HAP-1 (cell line): ENCODE measurements around the gene ECE2.

Experiments used
- DNase-seq, 2 experiments: peaks; one replicate each; pipeline ENCODE4 v3.0.0-alpha.2; 2016 to 2020; ENCODE audit warnings: low spot score in 2 of 2
- H3K27me3 ChIP-seq: fragments of 250-450 bp; sonication (Bioruptor Pico); 2 replicates; pipeline ENCODE4 v1.5.1; 2020; ENCODE audit warnings: low read depth, mild to moderate bottlenecking, moderate library complexity
- H3K36me3 ChIP-seq: fragments of 250-450 bp; sonication (Bioruptor Pico); replicated peaks from 2 replicates; pipeline ENCODE4 v1.5.1; 2020; ENCODE audit warnings: mild to moderate bottlenecking
- H3K4me1 ChIP-seq: fragments of 250-450 bp; sonication (Bioruptor Pico); 2 replicates; pipeline ENCODE4 v1.5.1; 2020; ENCODE audit warnings: mild to moderate bottlenecking
- H3K4me3 ChIP-seq: fragments of 250-450 bp; sonication (Bioruptor Pico); 2 replicates; pipeline ENCODE4 v1.5.1; 2020; ENCODE audit warnings: mild to moderate bottlenecking, moderate library complexity
- H3K9me3 ChIP-seq: fragments of 250-450 bp; sonication (Bioruptor Pico); 2 replicates; pipeline ENCODE4 v1.5.1; 2020; ENCODE audit warnings: mild to moderate bottlenecking, moderate library complexity
- in situ Hi-C: fragments of 300-500 bp; cut with MboI; formaldehyde crosslinking; loops from 3 replicates; pipeline ENCODE4 v1.14.3; 2020; ENCODE audit warnings: low sequenced_read_pairs, inconsistent platforms, mixed read lengths

ECE2 gene

GRCh38 chr3:184300378-184300720, 24.5 kb downstream of the ECE2 start:
- H3K27me3 ChIP-seq = no peaks in the 10 kb centered on the region
- no peaks in the 10 kb centered on the region for H3K9me3 ChIP-seq
- peaks cover 53% of the 10 kb centered on the region for H3K36me3 ChIP-seq
- no peak for DNase-seq
- H3K4me1 ChIP-seq = peaks cover 3% of the 10 kb centered on the region; the same call in 1 of the 2 replicates
- in situ Hi-C loops = no loop called here
- peak overlapping the region; percentile 94; the same call in 1 of the 2 replicates for H3K4me3 ChIP-seq

GRCh38 chr3:184305577-184305976, 29.8 kb downstream of the ECE2 start:
- no peaks in the 10 kb centered on the region for H3K4me1 ChIP-seq
- peaks cover 86% of the 10 kb centered on the region for H3K36me3 ChIP-seq
- no peak for DNase-seq
- H3K4me3 ChIP-seq = no peak overlapping the region
- H3K9me3 ChIP-seq = no peaks in the 10 kb centered on the region
- in situ Hi-C loops = no loop called here
- H3K27me3 ChIP-seq = no peaks in the 10 kb centered on the region

GRCh38 chr3:184306341-184306972, 30.6 kb downstream of the ECE2 start:
- Histone ChIP-seq H3K4me3 (no peak overlapping the region), H3K9me3 (no peaks in the 10 kb centered on the region), H3K4me1 (no peaks in the 10 kb centered on the region), H3K27me3 (no peaks in the 10 kb centered on the region), H3K36me3 (peaks cover 77% of the 10 kb centered on the region)
- DNase-seq = no peak
- in situ Hi-C loops = no loop called here

GRCh38 chr3:184307915-184308314, 32.1 kb downstream of the ECE2 start:
- no peak overlapping the region for H3K4me3 ChIP-seq
- DNase-seq = no peak
- in situ Hi-C loops = no loop called here
- H3K4me1 ChIP-seq = no peaks in the 10 kb centered on the region
- peaks cover 63% of the 10 kb centered on the region for H3K36me3 ChIP-seq
- no peaks in the 10 kb centered on the region for H3K27me3 ChIP-seq
- no peaks in the 10 kb centered on the region for H3K9me3 ChIP-seq

GRCh38 chr3:184308744-184309143, 32.9 kb downstream of the ECE2 start:
- H3K9me3 ChIP-seq = no peaks in the 10 kb centered on the region
- in situ Hi-C loops = no loop called here

GRCh38 chr3:184311633-184312032, 35.8 kb downstream of the ECE2 start:
- Histone ChIP-seq H3K36me3 (peaks cover 38% of the 10 kb centered on the region), H3K9me3 (no peaks in the 10 kb centered on the region), H3K4me1 (peaks cover 7% of the 10 kb centered on the region), H3K27me3 (no peaks in the 10 kb centered on the region), H3K4me3 (no peak overlapping the region)
- no peak for DNase-seq
- in situ Hi-C loops = no loop called here

More at GRCh38 chr3:184308744-184309143, 32.9 kb downstream of the ECE2 start:
- no peak overlapping the region for H3K4me3 ChIP-seq
- peaks cover 54% of the 10 kb centered on the region for H3K36me3 ChIP-seq
- DNase-seq = no peak
- H3K27me3 ChIP-seq = no peaks in the 10 kb centered on the region
- H3K4me1 ChIP-seq = no peaks in the 10 kb centered on the region

GRCh38 chr3:184314363-184314699, 38.5 kb downstream of the ECE2 start, which contains the start of gene EIF4G1:
TSS of gene EIF4G1 (plus strand) at chr3:184314606. CDS start at chr3:184315797, 1,191 bp downstream.
- peak within 1 kb of the TSS; percentile 90 for H3K4me3 ChIP-seq
- peaks cover 13% of the 10 kb centered on the region for H3K4me1 ChIP-seq
- in situ Hi-C loops = no loop called here
- peaks cover 40% of the 10 kb centered on the region for H3K36me3 ChIP-seq
- peak; percentile 96 to 97 for DNase-seq
- H3K27me3 ChIP-seq = no peaks in the 10 kb centered on the region
- no peaks in the 10 kb centered on the region for H3K9me3 ChIP-seq

GRCh38 chr3:184314700-184315542, 39.1 kb downstream of the ECE2 start:
- H3K27me3 ChIP-seq = no peaks in the 10 kb centered on the region
- in situ Hi-C loops = no loop called here
- H3K4me1 ChIP-seq = peaks cover 13% of the 10 kb centered on the region
- H3K36me3 ChIP-seq = peaks cover 44% of the 10 kb centered on the region
- no peaks in the 10 kb centered on the region for H3K9me3 ChIP-seq
- H3K4me3 ChIP-seq = peak overlapping the region; percentile 90
- DNase-seq = peak in 1 of 2 experiments; percentile 66

- Histone ChIP-seq H3K36me3 (peaks cover 49% of the 10 kb centered on the region), H3K27me3 (no peaks in the 10 kb centered on the region), H3K4me3 (peak overlapping the region; percentile 90), H3K9me3 (no peaks in the 10 kb centered on the region), H3K4me1 (peaks cover 13% of the 10 kb centered on the region)
- no peak for DNase-seq
- in situ Hi-C loops = no loop called here
Observed at GRCh38 chr3:184315543-184315867, 39.7 kb downstream of the ECE2 start.

GRCh38 chr3:184315871-184316661, 40.2 kb downstream of the ECE2 start:
- H3K9me3 ChIP-seq = no peaks in the 10 kb centered on the region
- in situ Hi-C loops = no loop called here
- DNase-seq = no peak
- H3K4me3 ChIP-seq = peak overlapping the region; percentile 90
- no peaks in the 10 kb centered on the region for H3K27me3 ChIP-seq
- H3K36me3 ChIP-seq = peaks cover 54% of the 10 kb centered on the region
- H3K4me1 ChIP-seq = peaks cover 13% of the 10 kb centered on the region

GRCh38 chr3:184316792-184317191, 41.0 kb downstream of the ECE2 start:
- peaks cover 13% of the 10 kb centered on the region for H3K4me1 ChIP-seq
- peaks cover 61% of the 10 kb centered on the region for H3K36me3 ChIP-seq
- no peaks in the 10 kb centered on the region for H3K27me3 ChIP-seq
- H3K9me3 ChIP-seq = no peaks in the 10 kb centered on the region
- H3K4me3 ChIP-seq = peak overlapping the region; percentile 90
- in situ Hi-C loops = no loop called here
- DNase-seq = no peak

- Histone ChIP-seq H3K4me1 (peaks cover 13% of the 10 kb centered on the region), H3K27me3 (no peaks in the 10 kb centered on the region), H3K9me3 (no peaks in the 10 kb centered on the region), H3K36me3 (peaks cover 66% of the 10 kb centered on the region), H3K4me3 (no peak overlapping the region; the same call in 1 of the 2 replicates)
- in situ Hi-C loops = no loop called here
- no peak for DNase-seq
Observed at GRCh38 chr3:184317201-184317600, 41.4 kb downstream of the ECE2 start.

- no peaks in the 10 kb centered on the region for H3K9me3 ChIP-seq
- peaks cover 91% of the 10 kb centered on the region for H3K36me3 ChIP-seq
- in situ Hi-C loops = no loop called here
- H3K4me3 ChIP-seq = no peak overlapping the region
- DNase-seq = peak in 1 of 2 experiments; percentile 45
- H3K4me1 ChIP-seq = peaks cover 13% of the 10 kb centered on the region
- H3K27me3 ChIP-seq = no peaks in the 10 kb centered on the region
Observed at GRCh38 chr3:184320104-184320445, 44.3 kb downstream of the ECE2 start.

- H3K36me3 ChIP-seq = peaks cover 97% of the 10 kb centered on the region
- no peaks in the 10 kb centered on the region for H3K9me3 ChIP-seq
Observed at GRCh38 chr3:184321666-184322065, 45.8 kb downstream of the ECE2 start.

More at GRCh38 chr3:184321666-184322065, 45.8 kb downstream of the ECE2 start:
- Histone ChIP-seq H3K4me3 (no peak overlapping the region), H3K4me1 (peaks cover 5% of the 10 kb centered on the region), H3K27me3 (no peaks in the 10 kb centered on the region)
- DNase-seq = no peak
- in situ Hi-C loops = no loop called here
